HG02759 (cell line): ENCODE measurements around the gene AKAP7.
"Not testable (repeated sequence)": the region's sequence is repeated elsewhere in the genome, so short reads cannot be mapped to it uniquely, and the experiment has no call there.

ENCODE experiments used
- ATAC-seq: cut with Tn5 transposase; IDR thresholded peaks from one replicate; pipeline ENCODE4 v1.9.1; 2021; ENCODE audit warnings: mild to moderate bottlenecking, moderate library complexity; ENCODE audit not compliant: unreplicated experiment

The AKAP7 gene

GRCh38 chr6:131288214-131288613, 152.9 kb downstream of the AKAP7 start:
- no peak for ATAC-seq

GRCh38 chr6:131290955-131291354, 155.7 kb downstream of the AKAP7 start:
- no peak for ATAC-seq

- ATAC-seq = no peak
Observed at GRCh38 chr6:131292145-131292938, 157.1 kb downstream of the AKAP7 start.

- ATAC-seq = no peak
Observed at GRCh38 chr6:131293472-131293911, 158.2 kb downstream of the AKAP7 start.

GRCh38 chr6:131295081-131295480, 159.8 kb downstream of the AKAP7 start:
- ATAC-seq = no peak

GRCh38 chr6:131300826-131301225, 165.6 kb downstream of the AKAP7 start:
- ATAC-seq = not testable (repeated sequence)

GRCh38 chr6:131303338-131303930, 168.2 kb downstream of the AKAP7 start:
- no peak for ATAC-seq

- no peak for ATAC-seq
Observed at GRCh38 chr6:131305037-131305850, 170.0 kb downstream of the AKAP7 start.

- no peak for ATAC-seq
Observed at GRCh38 chr6:131309437-131309836, 174.2 kb downstream of the AKAP7 start.

GRCh38 chr6:131314838-131315237, 179.6 kb downstream of the AKAP7 start:
- no peak for ATAC-seq

GRCh38 chr6:131316654-131317053, 181.4 kb downstream of the AKAP7 start:
- no peak for ATAC-seq

- ATAC-seq = no peak
Observed at GRCh38 chr6:131317516-131317915, 182.2 kb downstream of the AKAP7 start.

GRCh38 chr6:131321589-131321988, 186.3 kb downstream of the AKAP7 start:
- no peak for ATAC-seq

GRCh38 chr6:131322125-131322524, 186.9 kb downstream of the AKAP7 start:
- ATAC-seq = no peak

GRCh38 chr6:131325669-131326068, 190.4 kb downstream of the AKAP7 start:
- ATAC-seq = not testable (repeated sequence)

- not testable (repeated sequence) for ATAC-seq
Observed at GRCh38 chr6:131328727-131329126, 193.5 kb downstream of the AKAP7 start.

GRCh38 chr6:131331151-131331550, 195.9 kb downstream of the AKAP7 start:
- no peak for ATAC-seq

GRCh38 chr6:131331873-131332781, 196.9 kb downstream of the AKAP7 start:
- no peak for ATAC-seq
